Measurements from ENCODE around the gene RGS3. TPM values are rescaled to one million over a fixed set of nuclear protein-coding genes. Genes with fewer than 3 reads are reported as not detected.

Gene RGS3
- polyA plus RNA-seq, 1 of the 3 experiments (the other 2 are of a cell fraction), result 50.6 TPM

DNA sequence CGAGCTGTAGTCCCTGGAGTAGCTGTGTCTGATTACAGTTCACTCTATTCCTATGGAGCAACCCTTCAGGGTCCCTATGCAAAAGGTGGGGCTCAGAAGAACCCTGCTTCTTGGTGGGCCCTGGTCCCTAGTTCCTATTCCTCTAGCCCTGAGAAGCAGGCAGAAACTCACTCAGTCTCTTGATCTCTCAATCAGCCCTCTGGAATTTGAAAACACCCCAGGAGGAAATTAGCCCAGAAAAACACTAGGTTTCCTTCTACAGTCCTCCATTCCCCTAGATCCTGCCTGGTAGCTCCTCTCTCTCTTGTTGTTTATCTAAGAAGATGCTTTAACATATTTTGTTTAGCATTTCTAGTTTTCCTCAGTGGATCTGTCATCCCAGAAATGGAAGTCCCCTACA lies 7.6 kb downstream of the RGS3 start (continued):
- TF ChIP-seq SMC3 (IDR thresholded peaks at IDR 0.05; ENCODE audit: low read depth, low read length) (no peak), IRF3 (IDR thresholded peaks at IDR 0.05; ENCODE audit: low read depth, low read length) (no peak), YY1 (IDR thresholded peaks at IDR 0.05; ENCODE audit: low read depth) (no peak)

GRCh38 chr9:113471566-113471965 lies 8.0 kb downstream of the RGS3 start:
- Histone ChIP-seq H3K9me3 (peaks cover 5% of the 10 kb centered on the region; the same call in 1 of the 2 replicates), H3K36me3 (replicated peaks in 1 of 2; ENCODE audit: control insufficient read depth in 1 of 2, insufficient read depth in 2 of 2, low read length in 1 of 2) (no peaks in the 10 kb centered on the region), H3K4me1 (ENCODE audit: control insufficient read depth in 1 of 2, insufficient read depth in 2 of 2, low read depth in 1 of 2, low read length in 1 of 2) (peaks cover 0 to 27% of the 10 kb centered on the region in 2 experiments; a peak in 2 of 4 replicates), H3K79me2 (ENCODE audit: insufficient read depth) (no peaks in the 10 kb centered on the region), H3K4me3 (ENCODE audit: low read depth in 2 of 2, low read length in 1 of 2) (no peak overlapping the region), H2AFZ (ENCODE audit: low read depth) (no peak overlapping the region), H3K27ac (ENCODE audit: low read depth in 2 of 2, low read length in 1 of 2) (no peak overlapping the region), H4K20me1 (ENCODE audit: insufficient read depth) (no peaks in the 10 kb centered on the region), H3K27me3 (ENCODE audit: insufficient read depth) (no peaks in the 10 kb centered on the region), H3K9ac (no peak overlapping the region), H3K4me2 (no peak overlapping the region), H3F3A (replicated peaks; ENCODE audit: insufficient read depth) (no peaks in the 10 kb centered on the region), H3K9me2 (no peaks in the 10 kb centered on the region)
- 90% methylated on average over 6 of the region's 6 CpGs for WGBS (ENCODE audit: low lambda C conversion rate)
- ChIA-PET CTCF (interaction anchor here (0.7 to 1.7 kb wide), 4 partner anchors 25 to 120 kb away, joined by 3 to 6 read pairs (median 4); no protein-coding TSS in a partner anchor), POLR2A (no interaction called here)
- DNase-seq, result no peak
- TF ChIP-seq IRF3 (IDR thresholded peaks at IDR 0.05; ENCODE audit: low read depth, low read length) (no peak), CHD2 (IDR thresholded peaks at IDR 0.05; ENCODE audit: low read length, partially characterized antibody) (no peak), JUND (IDR thresholded peaks at IDR 0.05) (no peak), ELF1 (IDR thresholded peaks at IDR 0.05) (no peak), NRF1 (IDR thresholded peaks at IDR 0.05; ENCODE audit: low read depth, low read length) (no peak), EP300 (IDR thresholded peaks at IDR 0.05; ENCODE audit: borderline replicate concordance in 1 of 2, low read depth in 1 of 2, low read length in 1 of 2) (no peak), MAX (IDR thresholded peaks at IDR 0.05; ENCODE audit: low read depth) (no peak)
- TF ChIP-seq, protein P1, sequence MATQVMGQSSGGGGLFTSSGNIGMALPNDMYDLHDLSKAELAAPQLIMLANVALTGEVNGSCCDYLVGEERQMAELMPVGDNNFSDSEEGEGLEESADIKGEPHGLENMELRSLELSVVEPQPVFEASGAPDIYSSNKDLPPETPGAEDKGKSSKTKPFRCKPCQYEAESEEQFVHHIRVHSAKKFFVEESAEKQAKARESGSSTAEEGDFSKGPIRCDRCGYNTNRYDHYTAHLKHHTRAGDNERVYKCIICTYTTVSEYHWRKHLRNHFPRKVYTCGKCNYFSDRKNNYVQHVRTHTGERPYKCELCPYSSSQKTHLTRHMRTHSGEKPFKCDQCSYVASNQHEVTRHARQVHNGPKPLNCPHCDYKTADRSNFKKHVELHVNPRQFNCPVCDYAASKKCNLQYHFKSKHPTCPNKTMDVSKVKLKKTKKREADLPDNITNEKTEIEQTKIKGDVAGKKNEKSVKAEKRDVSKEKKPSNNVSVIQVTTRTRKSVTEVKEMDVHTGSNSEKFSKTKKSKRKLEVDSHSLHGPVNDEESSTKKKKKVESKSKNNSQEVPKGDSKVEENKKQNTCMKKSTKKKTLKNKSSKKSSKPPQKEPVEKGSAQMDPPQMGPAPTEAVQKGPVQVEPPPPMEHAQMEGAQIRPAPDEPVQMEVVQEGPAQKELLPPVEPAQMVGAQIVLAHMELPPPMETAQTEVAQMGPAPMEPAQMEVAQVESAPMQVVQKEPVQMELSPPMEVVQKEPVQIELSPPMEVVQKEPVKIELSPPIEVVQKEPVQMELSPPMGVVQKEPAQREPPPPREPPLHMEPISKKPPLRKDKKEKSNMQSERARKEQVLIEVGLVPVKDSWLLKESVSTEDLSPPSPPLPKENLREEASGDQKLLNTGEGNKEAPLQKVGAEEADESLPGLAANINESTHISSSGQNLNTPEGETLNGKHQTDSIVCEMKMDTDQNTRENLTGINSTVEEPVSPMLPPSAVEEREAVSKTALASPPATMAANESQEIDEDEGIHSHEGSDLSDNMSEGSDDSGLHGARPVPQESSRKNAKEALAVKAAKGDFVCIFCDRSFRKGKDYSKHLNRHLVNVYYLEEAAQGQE (IDR thresholded peaks at IDR 0.05; ENCODE audit: low read depth, low read length), result no peak
- TF ChIP-seq, protein P2, sequence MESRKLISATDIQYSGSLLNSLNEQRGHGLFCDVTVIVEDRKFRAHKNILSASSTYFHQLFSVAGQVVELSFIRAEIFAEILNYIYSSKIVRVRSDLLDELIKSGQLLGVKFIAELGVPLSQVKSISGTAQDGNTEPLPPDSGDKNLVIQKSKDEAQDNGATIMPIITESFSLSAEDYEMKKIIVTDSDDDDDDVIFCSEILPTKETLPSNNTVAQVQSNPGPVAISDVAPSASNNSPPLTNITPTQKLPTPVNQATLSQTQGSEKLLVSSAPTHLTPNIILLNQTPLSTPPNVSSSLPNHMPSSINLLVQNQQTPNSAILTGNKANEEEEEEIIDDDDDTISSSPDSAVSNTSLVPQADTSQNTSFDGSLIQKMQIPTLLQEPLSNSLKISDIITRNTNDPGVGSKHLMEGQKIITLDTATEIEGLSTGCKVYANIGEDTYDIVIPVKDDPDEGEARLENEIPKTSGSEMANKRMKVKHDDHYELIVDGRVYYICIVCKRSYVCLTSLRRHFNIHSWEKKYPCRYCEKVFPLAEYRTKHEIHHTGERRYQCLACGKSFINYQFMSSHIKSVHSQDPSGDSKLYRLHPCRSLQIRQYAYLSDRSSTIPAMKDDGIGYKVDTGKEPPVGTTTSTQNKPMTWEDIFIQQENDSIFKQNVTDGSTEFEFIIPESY (IDR thresholded peaks at IDR 0.05; ENCODE audit: borderline replicate concordance, low read depth), result no peak
- TF ChIP-seq, protein P3, sequence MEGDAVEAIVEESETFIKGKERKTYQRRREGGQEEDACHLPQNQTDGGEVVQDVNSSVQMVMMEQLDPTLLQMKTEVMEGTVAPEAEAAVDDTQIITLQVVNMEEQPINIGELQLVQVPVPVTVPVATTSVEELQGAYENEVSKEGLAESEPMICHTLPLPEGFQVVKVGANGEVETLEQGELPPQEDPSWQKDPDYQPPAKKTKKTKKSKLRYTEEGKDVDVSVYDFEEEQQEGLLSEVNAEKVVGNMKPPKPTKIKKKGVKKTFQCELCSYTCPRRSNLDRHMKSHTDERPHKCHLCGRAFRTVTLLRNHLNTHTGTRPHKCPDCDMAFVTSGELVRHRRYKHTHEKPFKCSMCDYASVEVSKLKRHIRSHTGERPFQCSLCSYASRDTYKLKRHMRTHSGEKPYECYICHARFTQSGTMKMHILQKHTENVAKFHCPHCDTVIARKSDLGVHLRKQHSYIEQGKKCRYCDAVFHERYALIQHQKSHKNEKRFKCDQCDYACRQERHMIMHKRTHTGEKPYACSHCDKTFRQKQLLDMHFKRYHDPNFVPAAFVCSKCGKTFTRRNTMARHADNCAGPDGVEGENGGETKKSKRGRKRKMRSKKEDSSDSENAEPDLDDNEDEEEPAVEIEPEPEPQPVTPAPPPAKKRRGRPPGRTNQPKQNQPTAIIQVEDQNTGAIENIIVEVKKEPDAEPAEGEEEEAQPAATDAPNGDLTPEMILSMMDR (IDR thresholded peaks at IDR 0.05), result no peak
- TF ChIP-seq, protein P4, sequence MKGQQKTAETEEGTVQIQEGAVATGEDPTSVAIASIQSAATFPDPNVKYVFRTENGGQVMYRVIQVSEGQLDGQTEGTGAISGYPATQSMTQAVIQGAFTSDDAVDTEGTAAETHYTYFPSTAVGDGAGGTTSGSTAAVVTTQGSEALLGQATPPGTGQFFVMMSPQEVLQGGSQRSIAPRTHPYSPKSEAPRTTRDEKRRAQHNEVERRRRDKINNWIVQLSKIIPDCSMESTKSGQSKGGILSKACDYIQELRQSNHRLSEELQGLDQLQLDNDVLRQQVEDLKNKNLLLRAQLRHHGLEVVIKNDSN (IDR thresholded peaks at IDR 0.05; ENCODE audit: borderline replicate concordance, low read depth), result no peak
